GM21367 (cell line): ENCODE measurements around the gene CCNE1.

ENCODE experiments used
- ATAC-seq: cut with Tn5 transposase; IDR thresholded peaks from one replicate; pipeline ENCODE4 v1.9.1; 2021; ENCODE audit not compliant: unreplicated experiment

Gene CCNE1

GRCh38 chr19:29841559-29842367, 30.0 kb downstream of the CCNE1 start:
- no peak for ATAC-seq

GRCh38 chr19:29842471-29843179, 30.8 kb downstream of the CCNE1 start:
- ATAC-seq = no peak

GRCh38 chr19:29843180-29844051, 31.6 kb downstream of the CCNE1 start:
- no peak for ATAC-seq

- peak; percentile 56 for ATAC-seq
These were observed 33.2 kb downstream of the CCNE1 start for GRCh38 chr19:29844891-29845573.

GRCh38 chr19:29845574-29846176, 33.9 kb downstream of the CCNE1 start:
- ATAC-seq = peak; percentile 13

GRCh38 chr19:29849208-29849607, 37.4 kb downstream of the CCNE1 start:
- ATAC-seq = no peak

- ATAC-seq = no peak
These were observed 38.7 kb downstream of the CCNE1 start for GRCh38 chr19:29850482-29850881.

- peak; percentile 77 for ATAC-seq
These were observed 40.2 kb downstream of the CCNE1 start for GRCh38 chr19:29851769-29852521.

- ATAC-seq = no peak
These were observed 42.2 kb downstream of the CCNE1 start for GRCh38 chr19:29854033-29854432.

GRCh38 chr19:29855087-29855486, 43.3 kb downstream of the CCNE1 start:
- no peak for ATAC-seq

GRCh38 chr19:29855741-29856500, 44.1 kb downstream of the CCNE1 start:
- no peak for ATAC-seq

- no peak for ATAC-seq
These were observed 46.3 kb downstream of the CCNE1 start for GRCh38 chr19:29858000-29858596.

GRCh38 chr19:29858621-29859020, 46.8 kb downstream of the CCNE1 start:
- ATAC-seq = no peak

GRCh38 chr19:29860492-29860891, 48.7 kb downstream of the CCNE1 start:
- ATAC-seq = no peak

GRCh38 chr19:29861574-29861973, 49.8 kb downstream of the CCNE1 start:
- no peak for ATAC-seq

GRCh38 chr19:29866011-29866410, 54.2 kb downstream of the CCNE1 start:
- no peak for ATAC-seq

- no peak for ATAC-seq
These were observed 56.2 kb downstream of the CCNE1 start for GRCh38 chr19:29867984-29868383.

GRCh38 chr19:29871143-29871542, 59.4 kb downstream of the CCNE1 start:
- ATAC-seq = no peak
